IMR-90 (cell line): ENCODE measurements around the gene PIK3C2B. TPM values are rescaled to one million over a fixed set of nuclear protein-coding genes. Genes with fewer than 3 reads are reported as not detected.

Source experiments
- ATAC-seq: fragments of 200-7000 bp; cut with Tn5 transposase; 2 replicates; pipeline ENCODE4 v1.9.1; 2020; ENCODE audit warnings: low read depth, mild to moderate bottlenecking, moderate library complexity
- BruUV-seq: library from RNA; stranded (reverse); fragments of 400-500 nt; replicated peaks from 2 replicates; lab custom pipeline; 2021; lab: Mats Ljungman, UMichigan
- CTCF ChIA-PET: fragments of 300-600 bp; formaldehyde crosslinking; extraction: SDS; loops from one replicate; lab custom pipeline; 2021; ENCODE audit warnings: antibody characterized with exemption; lab: Yijun Ruan, JAX
- POLR2A ChIA-PET: fragments of 300-600 bp; sonication (Branson Sonifier 250); formaldehyde crosslinking; loops from one replicate; lab custom pipeline; 2022; ENCODE audit warnings: antibody characterized with exemption; ENCODE audit not compliant: unreplicated experiment; lab: Charles Lee
- DNase-seq: peaks from one replicate; pipeline ENCODE4 v3.0.0; 2013
- H2AFZ ChIP-seq: replicated peaks from 2 replicates; pipeline ENCODE3; 2013; ENCODE audit warnings: low read length, mild to moderate bottlenecking; ENCODE audit not compliant: poor library complexity
- H2AK5ac ChIP-seq: 2 replicates; pipeline ENCODE4 v1.6.1; 2013; ENCODE audit warnings: low read depth, low read length, inconsistent platforms
- H2AK9ac ChIP-seq: replicated peaks from 2 replicates; pipeline ENCODE3; 2013; ENCODE audit warnings: mild to moderate bottlenecking, low read depth, low read length, moderate library complexity; ENCODE audit not compliant: poor library complexity
- H2BK120ac ChIP-seq: 2 replicates; pipeline ENCODE4 v1.6.1; 2013; ENCODE audit warnings: low read depth, low read length, inconsistent platforms
- H2BK15ac ChIP-seq: 3 replicates; pipeline ENCODE4 v1.6.1; 2013; ENCODE audit warnings: low read depth, low read length, inconsistent platforms
- H2BK20ac ChIP-seq: 2 replicates; pipeline ENCODE4 v1.6.1; 2013; ENCODE audit warnings: low read depth, mild to moderate bottlenecking, inconsistent platforms, low read length, moderate library complexity
- H2BK5ac ChIP-seq: 2 replicates; pipeline ENCODE4 v1.6.1; 2013; ENCODE audit warnings: mild to moderate bottlenecking, low read depth, low read length, inconsistent platforms; ENCODE audit not compliant: poor library complexity, severe bottlenecking
- H3K14ac ChIP-seq: replicated peaks from 2 replicates; pipeline ENCODE4 v1.6.1; 2013; ENCODE audit warnings: low read depth, low read length, inconsistent platforms
- H3K18ac ChIP-seq: 2 replicates; pipeline ENCODE4 v1.6.1; 2013; ENCODE audit warnings: low read depth, low read length, control low read depth
- H3K23ac ChIP-seq: 2 replicates; pipeline ENCODE4 v1.6.1; 2013; ENCODE audit warnings: low read depth, low read length, inconsistent platforms
- H3K27ac ChIP-seq: 2 replicates; pipeline ENCODE4 v1.5.1; 2013; ENCODE audit warnings: mild to moderate bottlenecking, control low read depth, low read length; ENCODE audit not compliant: insufficient read depth
- H3K27me3 ChIP-seq: 2 replicates; pipeline ENCODE4 v1.6.1; 2013; ENCODE audit warnings: low read length; ENCODE audit not compliant: control insufficient read depth, insufficient read depth
- H3K36me3 ChIP-seq: 2 replicates; pipeline ENCODE4 v1.6.1; 2013; ENCODE audit warnings: low read length, mixed read lengths; ENCODE audit not compliant: control insufficient read depth, insufficient read depth
- H3K4ac ChIP-seq: 2 replicates; pipeline ENCODE4 v1.6.1; 2013; ENCODE audit warnings: low read depth, low read length, inconsistent platforms
- H3K4me1 ChIP-seq: 2 replicates; pipeline ENCODE4 v1.6.1; 2013; ENCODE audit warnings: low read length, mixed read lengths; ENCODE audit not compliant: control insufficient read depth, insufficient read depth
- H3K4me2 ChIP-seq: 2 replicates; pipeline ENCODE4 v1.6.1; 2013; ENCODE audit warnings: low read depth, mild to moderate bottlenecking, control low read depth, low read length, moderate library complexity
- H3K4me3 ChIP-seq: 2 replicates; pipeline ENCODE4 v1.5.1; 2013; ENCODE audit warnings: low read depth, mild to moderate bottlenecking, control low read depth, low read length, moderate library complexity; ENCODE audit not compliant: insufficient read depth
- H3K56ac ChIP-seq: 2 replicates; pipeline ENCODE4 v1.6.1; 2013; ENCODE audit warnings: low read length, inconsistent platforms; ENCODE audit not compliant: insufficient read depth; ENCODE audit errors: extremely low read depth
- H3K79me1 ChIP-seq, 2 experiments: 2 replicates each; pipeline ENCODE4 v1.6.1; 2013; ENCODE audit warnings: low read length in 2 of 2, inconsistent platforms in 1 of 2, low read depth in 1 of 2
- H3K9ac ChIP-seq: 2 replicates; pipeline ENCODE4 v1.6.1; 2013; ENCODE audit warnings: low read depth, low read length, control low read depth
- H3K9me1 ChIP-seq: 2 replicates; pipeline ENCODE4 v1.6.1; 2013; ENCODE audit warnings: low read length, inconsistent platforms; ENCODE audit not compliant: insufficient read depth
- H3K9me3 ChIP-seq: 2 replicates; pipeline ENCODE4 v1.6.1; 2013; ENCODE audit warnings: low read length; ENCODE audit not compliant: control insufficient read depth, insufficient read depth
- H4K20me1 ChIP-seq: 2 replicates; pipeline ENCODE4 v1.6.1; 2013; ENCODE audit warnings: low read length, inconsistent platforms; ENCODE audit not compliant: insufficient read depth
- H4K5ac ChIP-seq: 2 replicates; pipeline ENCODE4 v1.6.1; 2013; ENCODE audit warnings: mild to moderate bottlenecking, low read depth, low read length, control low read depth
- H4K8ac ChIP-seq, 2 experiments: 2 replicates each; pipeline ENCODE4 v1.6.1; 2013; ENCODE audit warnings: low read depth in 2 of 2, low read length in 2 of 2, control low read depth in 1 of 2, inconsistent platforms in 1 of 2
- H4K91ac ChIP-seq: 2 replicates; pipeline ENCODE4 v1.6.1; 2013; ENCODE audit warnings: low read depth, low read length, inconsistent platforms; ENCODE audit not compliant: insufficient read depth
- BHLHE40 ChIP-seq: fragments of 150-350 bp; IDR thresholded peaks from 2 replicates; pipeline ENCODE4 v1.6.1; 2016; ENCODE audit warnings: mild to moderate bottlenecking, low read depth, low read length
- CEBPB ChIP-seq: IDR thresholded peaks from 2 replicates; pipeline ENCODE4 v1.6.1; 2012; ENCODE audit warnings: low read depth, low read length, improper control_type of control experiment
- CHD1 ChIP-seq: IDR thresholded peaks from 2 replicates; pipeline ENCODE4 v1.6.1; 2012; ENCODE audit warnings: low read depth, low read length, improper control_type of control experiment
- CTCF ChIP-seq: conservative IDR thresholded peaks from 2 replicates; pipeline ENCODE4 v1.5.1; 2012; ENCODE audit warnings: mild to moderate bottlenecking, low read depth, low read length, improper control_type of control experiment
- ELK1 ChIP-seq: fragments of 150-350 bp; IDR thresholded peaks from 2 replicates; pipeline ENCODE4 v1.6.1; 2016; ENCODE audit warnings: low read depth, mild to moderate bottlenecking, low read length, moderate library complexity, borderline replicate concordance
- FOS ChIP-seq: fragments of 150-350 bp; IDR thresholded peaks from 2 replicates; pipeline ENCODE4 v1.6.1; 2016; ENCODE audit warnings: low read depth, low read length
- MAFK ChIP-seq: IDR thresholded peaks from 2 replicates; pipeline ENCODE4 v1.6.1; 2012; ENCODE audit warnings: low read depth, low read length, improper control_type of control experiment
- MAZ ChIP-seq: IDR thresholded peaks from 2 replicates; pipeline ENCODE4 v1.6.1; 2012; ENCODE audit warnings: low read depth, mild to moderate bottlenecking, low read length, improper control_type of control experiment, moderate library complexity, borderline replicate concordance
- NFE2L2 ChIP-seq: fragments of 150-350 bp; IDR thresholded peaks from 2 replicates; pipeline ENCODE4 v1.6.1; 2016; ENCODE audit warnings: low read depth, mild to moderate bottlenecking, low read length
- POLR2A ChIP-seq: IDR thresholded peaks from 2 replicates; pipeline ENCODE4 v1.6.1; 2012; ENCODE audit warnings: mild to moderate bottlenecking, low read depth, low read length
- RAD21 ChIP-seq: IDR thresholded peaks from 2 replicates; pipeline ENCODE4 v1.6.1; 2012; ENCODE audit warnings: low read length, improper control_type of control experiment
- RFX5 ChIP-seq: IDR thresholded peaks from 2 replicates; pipeline ENCODE4 v1.8.0; 2012; ENCODE audit warnings: low read depth, mild to moderate bottlenecking, low read length, moderate library complexity
- SMC3 ChIP-seq: fragments of 150-350 bp; IDR thresholded peaks from 2 replicates; pipeline ENCODE4 v1.6.1; 2016; ENCODE audit warnings: low read depth, mild to moderate bottlenecking, antibody characterized with exemption, low read length, moderate library complexity
- WGBS, 2 experiments: methylation state at CpG; one replicate each; pipeline versions ENCODE4 v1.1.5 to v1.1.7; 2013; ENCODE audit warnings: missing lambda C conversion rate in 2 of 2; ENCODE audit not compliant: insufficient read length in 1 of 2; ENCODE audit errors: extremely low coverage in 2 of 2; 5-methylcytosine and 5-hydroxymethylcytosine counted together
- dilution Hi-C: fragments of 300-500 bp; cut with HindIII; formaldehyde crosslinking; loops from one replicate; pipeline ENCODE4 v1.14.3; 2018; ENCODE audit warnings: low sequenced_read_pairs; ENCODE audit not compliant: unreplicated experiment
- in situ Hi-C: fragments of 300-500 bp; cut with MboI; formaldehyde crosslinking; loops from 3 replicates; pipeline ENCODE4 v1.14.3; 2019; ENCODE audit warnings: low sequenced_read_pairs, inconsistent platforms, mixed read lengths
- intact Hi-C: fragments of 100-400 bp; cut with micrococcal nuclease; formaldehyde crosslinking; loops from 2 replicates; pipeline ENCODE4 v1.10.0; 2022
- polyA plus RNA-seq, 3 experiments: library from polyadenylated mRNA; depleted of rRNA; stranded (reverse); fragments of >200 nt; gene quantifications; 2 replicates each; pipeline ENCODE4 v1.2.3, GENCODE V29; 2012; ENCODE audit warnings: low replicate concordance in 1 of 3
- total RNA-seq: library from RNA; depleted of rRNA; stranded (reverse); fragments of >200 nt; gene quantifications from 2 replicates; pipeline ENCODE4 v1.2.3, GENCODE V29; 2012

The PIK3C2B gene
- total and polyA plus RNA-seq, 2 of the 4 experiments (the other 2 are of a cell fraction) = 1.1 to 2.9 TPM

- H3K79me1 ChIP-seq = no peaks in the 10 kb centered on the region
- no peak overlapping the region for H3K4me2 ChIP-seq
- in situ Hi-C loops (no loop called here), dilution Hi-C loops (no loop called here), intact Hi-C loops (no loop called here)
- TF ChIP-seq NFE2L2 (no peak), BHLHE40 (no peak), ELK1 (no peak), RAD21 (no peak), CTCF (no peak), POLR2A (no peak), SMC3 (no peak), MAZ (no peak), CHD1 (no peak), CEBPB (no peak), FOS (no peak), MAFK (no peak), RFX5 (no peak)
- H3K27ac ChIP-seq = no peak overlapping the region
- H3K9me1 ChIP-seq = no peaks in the 10 kb centered on the region
- peaks cover 4% of the 10 kb centered on the region; the same call in 1 of the 2 replicates for H3K27me3 ChIP-seq
- no peak overlapping the region for H2BK120ac ChIP-seq
- no peak overlapping the region for H3K14ac ChIP-seq
- H3K9me3 ChIP-seq = no peaks in the 10 kb centered on the region
- DNase-seq = no peak
- H3K36me3 ChIP-seq = peaks cover 1% of the 10 kb centered on the region; the same call in 1 of the 2 replicates
- no peak overlapping the region for H2AFZ ChIP-seq
- H3K23ac ChIP-seq = no peak overlapping the region
- no peaks in the 10 kb centered on the region for H4K20me1 ChIP-seq
- no peak overlapping the region for H3K4ac ChIP-seq
- H3K9ac ChIP-seq = no peak overlapping the region
- ChIA-PET POLR2A (no interaction called here), CTCF (interaction anchor here (2.0 kb wide), 1 partner anchor 34 kb away, joined by 4 read pairs; no protein-coding TSS in a partner anchor)
- H3K18ac ChIP-seq = no peak overlapping the region
- H2AK9ac ChIP-seq = no peak overlapping the region
- H3K56ac ChIP-seq = no peak overlapping the region
- no peak overlapping the region for H2BK20ac ChIP-seq
- no peaks in the 10 kb centered on the region; the same call in 1 of the 2 replicates for H3K4me1 ChIP-seq
- H3K4me3 ChIP-seq = no peak overlapping the region
- H2AK5ac ChIP-seq = no peak overlapping the region
- H4K91ac ChIP-seq = no peak overlapping the region
- no peak overlapping the region for H2BK15ac ChIP-seq
- H4K8ac ChIP-seq = no peak overlapping the region
- no TSS peak for BruUV-seq
- ATAC-seq = no peak
- no peak overlapping the region for H2BK5ac ChIP-seq
- 100% methylated on average over 1 of the region's 10 CpGs; no CpG with 5 or more reads in 1 of the 2 experiments for WGBS, 2 experiments
- no peak overlapping the region for H4K5ac ChIP-seq
Observed at GRCh38 chr1:204469304-204469703, 25.3 kb downstream of the PIK3C2B start.
